UCSD-AML1 (cell line): ENCODE measurements around the gene TUBB.

Experiments used
- DNase-seq: peaks from one replicate; lab custom pipeline; 2025; ENCODE audit not compliant: unreplicated experiment; lab: John Stamatoyannopoulos, UW

TUBB gene

GRCh38 chr6:30687659-30688431, 32.3 kb upstream of the TUBB start:
- no peak for DNase-seq

GRCh38 chr6:30688569-30688968, 31.6 kb upstream of the TUBB start:
- no peak for DNase-seq

GRCh38 chr6:30689022-30689865, 30.9 kb upstream of the TUBB start:
- no peak for DNase-seq

- no peak for DNase-seq
Measured at GRCh38 chr6:30689985-30690384, 30.2 kb upstream of the TUBB start.

GRCh38 chr6:30690403-30691207, 29.5 kb upstream of the TUBB start, which contains the start of gene NRM:
NRM (minus strand) TSS chr6:30690984; CDS start chr6:30690974, 10 bp downstream.
- peak; percentile 88 for DNase-seq

GRCh38 chr6:30691208-30691847, 28.8 kb upstream of the TUBB start:
- no peak for DNase-seq

GRCh38 chr6:30696432-30696831, 23.7 kb upstream of the TUBB start:
- no peak for DNase-seq

GRCh38 chr6:30700340-30700739, 19.8 kb upstream of the TUBB start:
- no peak for DNase-seq

GRCh38 chr6:30703011-30703410, 17.1 kb upstream of the TUBB start:
- no peak for DNase-seq

- DNase-seq: no peak
Measured at GRCh38 chr6:30703821-30704220, 16.3 kb upstream of the TUBB start.

GRCh38 chr6:30705620-30706019, 14.5 kb upstream of the TUBB start:
- no peak for DNase-seq

- no peak for DNase-seq
Measured at GRCh38 chr6:30707281-30707850, 12.8 kb upstream of the TUBB start.

- DNase-seq: no peak
Measured at GRCh38 chr6:30709101-30709868, 10.9 kb upstream of the TUBB start.

- DNase-seq: no peak
Measured at GRCh38 chr6:30711758-30712380, 8.3 kb upstream of the TUBB start.

GRCh38 chr6:30712441-30712945, 7.7 kb upstream of the TUBB start:
- DNase-seq: no peak

- DNase-seq: no peak
Measured at GRCh38 chr6:30714263-30714662, 5.9 kb upstream of the TUBB start.

- no peak for DNase-seq
Measured at GRCh38 chr6:30716879-30717128, 3.3 kb upstream of the TUBB start.

GRCh38 chr6:30717129-30717844, 2.9 kb upstream of the TUBB start, which contains the start of gene MDC1:
MDC1 (minus strand) TSS chr6:30717281; CDS start chr6:30715175, 2,106 bp downstream.
- peak; percentile 99 for DNase-seq
